ENCODE results near the gene MMS19. TPM values are rescaled to one million over a fixed set of nuclear protein-coding genes. Genes with fewer than 3 reads are reported as not detected.

Gene MMS19
- polyA plus RNA-seq, 3 donors, result 23.2 to 74.5 (median 29.2) TPM

DNA sequence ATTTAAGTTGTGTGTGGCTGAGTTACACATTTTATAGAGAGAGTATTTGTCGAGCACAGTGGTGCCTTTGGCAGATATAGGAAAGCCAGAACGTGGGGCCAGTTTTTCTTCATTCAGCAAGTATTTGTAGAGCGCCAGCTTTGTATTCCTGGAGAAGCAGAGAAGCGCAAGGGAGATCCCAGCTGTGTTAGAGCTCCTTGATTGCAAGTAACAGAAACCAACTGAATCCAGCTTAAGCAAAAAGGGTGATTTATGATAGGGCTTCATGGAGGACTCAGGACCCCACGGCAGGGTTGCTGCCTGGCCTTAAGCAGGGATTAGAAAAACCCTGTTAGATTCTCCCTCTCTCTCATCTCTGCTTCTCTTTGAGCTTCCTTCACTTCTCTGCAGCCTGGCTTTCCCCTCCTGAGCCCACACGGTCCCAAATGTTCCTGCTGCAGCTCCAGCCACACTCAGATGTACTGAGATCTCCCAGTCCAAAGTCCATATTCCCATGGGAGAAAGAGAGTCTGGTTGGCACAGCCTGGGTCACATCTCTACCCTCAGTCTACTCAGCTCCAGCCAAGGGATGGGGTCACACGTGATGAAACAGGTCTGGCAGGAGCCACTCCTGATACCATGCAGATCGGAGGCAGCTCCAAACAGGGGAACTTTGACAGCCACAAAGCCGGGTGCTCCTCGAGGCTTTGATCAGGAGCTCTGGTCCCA is 17.2 kb upstream of the MMS19 start:
- H3K4me1 Mint-ChIP-seq, result peaks cover 10% of the 10 kb centered on the region
- no peak for DNase-seq

DNA sequence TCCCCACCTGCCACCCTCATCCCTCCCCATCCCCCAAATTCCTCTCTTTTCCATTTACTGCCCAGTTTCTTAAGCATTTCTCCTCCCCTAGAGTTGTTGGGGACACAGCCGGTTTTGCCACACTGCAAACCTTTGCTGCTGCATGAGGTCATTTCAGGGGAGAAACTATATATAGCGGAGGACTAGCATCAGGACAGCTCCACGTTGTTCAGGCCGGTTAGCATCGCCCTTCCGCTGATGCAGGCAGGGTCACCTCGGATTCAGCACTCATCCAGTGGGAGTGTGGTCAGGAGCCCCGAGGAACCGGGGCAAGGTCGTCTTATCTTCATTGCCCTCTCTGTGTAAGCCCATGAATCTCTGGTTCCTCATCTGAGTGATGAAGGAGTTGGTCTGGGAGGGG is 16.1 kb upstream of the MMS19 start:
- Histone ChIP-seq H3K27ac (ENCODE audit: low read depth in 1 of 2, low read length in 2 of 2) (no peak overlapping the region), H3K9me3 (replicated peaks in 1 of 2; ENCODE audit: control insufficient read depth in 1 of 2, insufficient read depth in 1 of 2, low read length in 2 of 2) (no peaks in the 10 kb centered on the region), H3K9ac (ENCODE audit: insufficient read depth, low read length, poor library complexity, severe bottlenecking) (no peak overlapping the region), H3K79me2 (ENCODE audit: insufficient read depth, low read length) (peaks cover 12% of the 10 kb centered on the region), H3K4me3 (replicated peaks in 1 of 3; ENCODE audit: low read depth in 2 of 3, low read length in 3 of 3) (no peak overlapping the region), H4K20me1 (ENCODE audit: insufficient read depth, low read length) (peaks cover 94% of the 10 kb centered on the region), H2AFZ (ENCODE audit: insufficient read depth, low read depth, low read length, poor library complexity, severe bottlenecking) (no peak overlapping the region), H3K36me3 (replicated peaks in 1 of 2; ENCODE audit: control insufficient read depth in 1 of 2, insufficient read depth in 2 of 2, low read length in 2 of 2) (peaks cover 0 to 10% of the 10 kb centered on the region in 2 donors), H3K4me2 (replicated peaks; ENCODE audit: extremely low read depth, low read length, poor library complexity, severe bottlenecking) (no peak overlapping the region), H3K27me3 (ENCODE audit: control insufficient read depth in 2 of 2, insufficient read depth in 2 of 2, low read length in 2 of 2) (no peaks in the 10 kb centered on the region), H3K4me1 (ENCODE audit: control insufficient read depth in 1 of 2, insufficient read depth in 2 of 2, low read length in 2 of 2) (no peaks in the 10 kb centered on the region)
- Mint-ChIP-seq H3K27ac (no peak overlapping the region), H3K4me1 (peaks cover 10% of the 10 kb centered on the region), H3K9me3 (no peaks in the 10 kb centered on the region), H3K36me3 (peaks cover 3 to 10% of the 10 kb centered on the region in 2 donors), H3K27me3 (ENCODE audit: low read depth in 3 of 3) (peaks cover 0 to 4% (median 0%) of the 10 kb centered on the region in 3 donors), H3K4me3 (no peak overlapping the region)
- intact Hi-C loops (cut with micrococcal nuclease), result no loop called here
- WGBS (ENCODE audit: insufficient coverage), result 98% methylated on average over 10 of the region's 10 CpGs
- TF ChIP-seq, protein P1, sequence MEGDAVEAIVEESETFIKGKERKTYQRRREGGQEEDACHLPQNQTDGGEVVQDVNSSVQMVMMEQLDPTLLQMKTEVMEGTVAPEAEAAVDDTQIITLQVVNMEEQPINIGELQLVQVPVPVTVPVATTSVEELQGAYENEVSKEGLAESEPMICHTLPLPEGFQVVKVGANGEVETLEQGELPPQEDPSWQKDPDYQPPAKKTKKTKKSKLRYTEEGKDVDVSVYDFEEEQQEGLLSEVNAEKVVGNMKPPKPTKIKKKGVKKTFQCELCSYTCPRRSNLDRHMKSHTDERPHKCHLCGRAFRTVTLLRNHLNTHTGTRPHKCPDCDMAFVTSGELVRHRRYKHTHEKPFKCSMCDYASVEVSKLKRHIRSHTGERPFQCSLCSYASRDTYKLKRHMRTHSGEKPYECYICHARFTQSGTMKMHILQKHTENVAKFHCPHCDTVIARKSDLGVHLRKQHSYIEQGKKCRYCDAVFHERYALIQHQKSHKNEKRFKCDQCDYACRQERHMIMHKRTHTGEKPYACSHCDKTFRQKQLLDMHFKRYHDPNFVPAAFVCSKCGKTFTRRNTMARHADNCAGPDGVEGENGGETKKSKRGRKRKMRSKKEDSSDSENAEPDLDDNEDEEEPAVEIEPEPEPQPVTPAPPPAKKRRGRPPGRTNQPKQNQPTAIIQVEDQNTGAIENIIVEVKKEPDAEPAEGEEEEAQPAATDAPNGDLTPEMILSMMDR (IDR thresholded peaks at IDR 0.05), result no peak
- no peak for DNase-seq

More for the DNA sequence above, 17.2 kb upstream of the MMS19 start:
- Histone ChIP-seq H3K4me2 (replicated peaks; ENCODE audit: extremely low read depth, low read length, poor library complexity, severe bottlenecking) (no peak overlapping the region), H3K9me3 (replicated peaks in 1 of 2; ENCODE audit: control insufficient read depth in 1 of 2, insufficient read depth in 1 of 2, low read length in 2 of 2) (no peaks in the 10 kb centered on the region), H2AFZ (ENCODE audit: insufficient read depth, low read depth, low read length, poor library complexity, severe bottlenecking) (no peak overlapping the region), H3K9ac (ENCODE audit: insufficient read depth, low read length, poor library complexity, severe bottlenecking) (no peak overlapping the region), H3K4me3 (replicated peaks in 1 of 3; ENCODE audit: low read depth in 2 of 3, low read length in 3 of 3) (no peak overlapping the region), H3K79me2 (ENCODE audit: insufficient read depth, low read length) (peaks cover 11% of the 10 kb centered on the region), H3K27ac (ENCODE audit: low read depth in 1 of 2, low read length in 2 of 2) (no peak overlapping the region), H3K27me3 (ENCODE audit: control insufficient read depth in 2 of 2, insufficient read depth in 2 of 2, low read length in 2 of 2) (no peaks in the 10 kb centered on the region), H3K36me3 (replicated peaks in 1 of 2; ENCODE audit: control insufficient read depth in 1 of 2, insufficient read depth in 2 of 2, low read length in 2 of 2) (peaks cover 0 to 8% of the 10 kb centered on the region in 2 donors), H4K20me1 (ENCODE audit: insufficient read depth, low read length) (peaks cover 99% of the 10 kb centered on the region), H3K4me1 (ENCODE audit: control insufficient read depth in 1 of 2, insufficient read depth in 2 of 2, low read length in 2 of 2) (no peaks in the 10 kb centered on the region)
- H3K4me3 Mint-ChIP-seq, result no peak overlapping the region
- H3K27ac Mint-ChIP-seq, result no peak overlapping the region
- 92% methylated on average over 9 of the region's 10 CpGs for WGBS (ENCODE audit: insufficient coverage)
- TF ChIP-seq, protein P1 (IDR thresholded peaks at IDR 0.05), result no peak
- intact Hi-C loops (cut with micrococcal nuclease), result no loop called here
- H3K27me3 Mint-ChIP-seq (ENCODE audit: low read depth in 3 of 3), result peaks cover 0 to 2% (median 0%) of the 10 kb centered on the region in 3 donors
- no peaks in the 10 kb centered on the region for H3K9me3 Mint-ChIP-seq
- H3K36me3 Mint-ChIP-seq, result peaks cover 3 to 8% of the 10 kb centered on the region in 2 donors

Data from CD14-positive monocyte (primary cell).